SK-MEL-5 (cell line): ENCODE measurements around the gene SVOPL. TPM values are rescaled to one million over a fixed set of nuclear protein-coding genes. Genes with fewer than 3 reads are reported as not detected.
"Not testable (repeated sequence)": the region's sequence is repeated elsewhere in the genome, so short reads cannot be mapped to it uniquely, and the experiment has no call there.

Source experiments
- DNase-seq: peaks from one replicate; pipeline ENCODE4 v3.0.0-alpha.2; 2016; ENCODE audit warnings: low read depth, low spot score
- in situ Hi-C: cut with HindIII; loops from 2 replicates; pipeline ENCODE4 v1.10.0; 2016; ENCODE audit warnings: low sequenced_read_pairs, high pct_unique_total_duplicates, low pct_unique_long_range_greater_than_20kb
- polyA plus RNA-seq, 2 experiments: library from polyadenylated mRNA; depleted of rRNA; stranded (reverse); fragments of >200 nt; gene quantifications; 2 replicates each; pipeline ENCODE4 v1.2.3, GENCODE V29; 2015
- total RNA-seq: library from RNA; depleted of rRNA; stranded (reverse); fragments of >200 nt; shearing (Covaris generic); gene quantifications from 2 replicates; pipeline ENCODE4 v1.2.3, GENCODE V29; 2014; rRNA removed

The SVOPL gene
- not detected in 2 replicates for total RNA-seq
- not detected in 2 replicates for polyA plus RNA-seq (2015; cell fraction: cytosol; rRNA removed)
- 1.1 TPM in 1 of 2 replicates, not detected in the other for polyA plus RNA-seq (2015; cell fraction: nucleus; rRNA removed)

- in situ Hi-C loops = no loop called here
- DNase-seq = no peak
These were observed at the start of gene SVOPL for GRCh38 chr7:138700857-138701536. TSS of gene SVOPL (minus strand) at chr7:138701362. CDS start at chr7:138679045, 22,317 bp downstream.

- no peak for DNase-seq
- in situ Hi-C loops = no loop called here
These were observed 49.3 kb upstream of the SVOPL start for GRCh38 chr7:138750473-138750872.

- in situ Hi-C loops = no loop called here
These were observed 48.8 kb upstream of the SVOPL start for GRCh38 chr7:138749960-138750359.

GRCh38 chr7:138748666-138749065 lies 47.5 kb upstream of the SVOPL start:
- no peak for DNase-seq
- in situ Hi-C loops = no loop called here

More at GRCh38 chr7:138749960-138750359, 48.8 kb upstream of the SVOPL start:
- DNase-seq = no peak

- DNase-seq = no peak
- in situ Hi-C loops = no loop called here
These were observed 44.9 kb upstream of the SVOPL start for GRCh38 chr7:138746073-138746472.

- DNase-seq = no peak
- in situ Hi-C loops = no loop called here
These were observed 44.0 kb upstream of the SVOPL start for GRCh38 chr7:138745189-138745588.

GRCh38 chr7:138741453-138741735 lies 40.2 kb upstream of the SVOPL start:
- in situ Hi-C loops = no loop called here
- DNase-seq = no peak

- in situ Hi-C loops = no loop called here
- no peak for DNase-seq
These were observed 38.7 kb upstream of the SVOPL start for GRCh38 chr7:138739859-138740258.

GRCh38 chr7:138738551-138739335 lies 37.6 kb upstream of the SVOPL start:
- in situ Hi-C loops = no loop called here
- DNase-seq = peak; percentile 95

GRCh38 chr7:138738114-138738513 lies 37.0 kb upstream of the SVOPL start:
- no peak for DNase-seq
- in situ Hi-C loops = no loop called here

GRCh38 chr7:138735399-138735798 lies 34.2 kb upstream of the SVOPL start:
- in situ Hi-C loops = no loop called here
- DNase-seq = no peak

GRCh38 chr7:138731733-138732132 lies 30.6 kb upstream of the SVOPL start:
- in situ Hi-C loops, DNase-seq: not testable (repeated sequence)

- in situ Hi-C loops = no loop called here
- DNase-seq = no peak
These were observed 28.3 kb upstream of the SVOPL start for GRCh38 chr7:138729444-138729843.

- DNase-seq = no peak
- in situ Hi-C loops = no loop called here
These were observed 26.4 kb upstream of the SVOPL start for GRCh38 chr7:138727336-138728099.

GRCh38 chr7:138726288-138726687 lies 25.1 kb upstream of the SVOPL start:
- in situ Hi-C loops = no loop called here
- DNase-seq = no peak

GRCh38 chr7:138720286-138720685 lies 19.1 kb upstream of the SVOPL start:
- in situ Hi-C loops = no loop called here
- DNase-seq = no peak

GRCh38 chr7:138716889-138717288 lies 15.7 kb upstream of the SVOPL start:
- in situ Hi-C loops = no loop called here
- DNase-seq = no peak

- no peak for DNase-seq
- in situ Hi-C loops = no loop called here
These were observed 12.0 kb upstream of the SVOPL start for GRCh38 chr7:138713191-138713590.
